ENCODE measurements around the gene APOB.

Gene APOB

DNA sequence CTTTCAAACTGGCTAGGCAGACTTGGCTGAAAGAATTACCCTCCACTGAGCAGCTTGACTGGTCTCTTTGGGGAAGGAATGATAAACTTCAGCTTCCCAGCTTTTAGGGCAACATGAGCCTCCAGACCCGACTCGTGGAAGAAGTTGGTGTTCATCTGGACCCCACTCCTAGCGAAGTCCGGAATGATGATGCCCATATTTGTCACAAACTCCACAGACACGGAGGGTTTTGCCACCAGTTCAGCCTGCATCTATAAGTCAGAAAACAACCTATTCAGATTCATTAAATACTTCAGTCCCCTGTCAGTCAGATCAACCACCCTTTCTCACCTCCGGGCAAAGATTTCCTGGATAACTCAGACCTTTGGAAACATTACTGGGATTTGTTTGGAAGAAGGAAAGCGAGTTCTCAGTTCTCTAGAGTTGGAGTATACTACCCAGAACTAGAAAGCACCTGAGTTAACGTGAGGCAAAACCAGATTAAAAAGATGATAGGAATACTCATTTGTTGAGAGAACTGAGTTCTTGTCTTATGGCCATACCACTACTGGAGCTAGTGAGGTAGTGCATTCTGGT, 21.0 kb downstream of the APOB start:
- DNase-seq, result no peak
- H3K27me3 ChIP-seq (ENCODE audit: insufficient read depth, low read depth, severe bottlenecking), result peaks cover 58% of the 10 kb centered on the region
- no peaks in the 10 kb centered on the region for H3K36me3 ChIP-seq
- no peak overlapping the region for H3K4me3 ChIP-seq (ENCODE audit: low read depth, low read length)
- TF ChIP-seq, protein P1, sequence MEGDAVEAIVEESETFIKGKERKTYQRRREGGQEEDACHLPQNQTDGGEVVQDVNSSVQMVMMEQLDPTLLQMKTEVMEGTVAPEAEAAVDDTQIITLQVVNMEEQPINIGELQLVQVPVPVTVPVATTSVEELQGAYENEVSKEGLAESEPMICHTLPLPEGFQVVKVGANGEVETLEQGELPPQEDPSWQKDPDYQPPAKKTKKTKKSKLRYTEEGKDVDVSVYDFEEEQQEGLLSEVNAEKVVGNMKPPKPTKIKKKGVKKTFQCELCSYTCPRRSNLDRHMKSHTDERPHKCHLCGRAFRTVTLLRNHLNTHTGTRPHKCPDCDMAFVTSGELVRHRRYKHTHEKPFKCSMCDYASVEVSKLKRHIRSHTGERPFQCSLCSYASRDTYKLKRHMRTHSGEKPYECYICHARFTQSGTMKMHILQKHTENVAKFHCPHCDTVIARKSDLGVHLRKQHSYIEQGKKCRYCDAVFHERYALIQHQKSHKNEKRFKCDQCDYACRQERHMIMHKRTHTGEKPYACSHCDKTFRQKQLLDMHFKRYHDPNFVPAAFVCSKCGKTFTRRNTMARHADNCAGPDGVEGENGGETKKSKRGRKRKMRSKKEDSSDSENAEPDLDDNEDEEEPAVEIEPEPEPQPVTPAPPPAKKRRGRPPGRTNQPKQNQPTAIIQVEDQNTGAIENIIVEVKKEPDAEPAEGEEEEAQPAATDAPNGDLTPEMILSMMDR (IDR thresholded peaks at IDR 0.05; ENCODE audit: low read depth, low read length), result no peak
- H3K9me3 ChIP-seq (ENCODE audit: severe bottlenecking), result no peaks in the 10 kb centered on the region
- H3K27ac ChIP-seq, result no peak overlapping the region

DNA sequence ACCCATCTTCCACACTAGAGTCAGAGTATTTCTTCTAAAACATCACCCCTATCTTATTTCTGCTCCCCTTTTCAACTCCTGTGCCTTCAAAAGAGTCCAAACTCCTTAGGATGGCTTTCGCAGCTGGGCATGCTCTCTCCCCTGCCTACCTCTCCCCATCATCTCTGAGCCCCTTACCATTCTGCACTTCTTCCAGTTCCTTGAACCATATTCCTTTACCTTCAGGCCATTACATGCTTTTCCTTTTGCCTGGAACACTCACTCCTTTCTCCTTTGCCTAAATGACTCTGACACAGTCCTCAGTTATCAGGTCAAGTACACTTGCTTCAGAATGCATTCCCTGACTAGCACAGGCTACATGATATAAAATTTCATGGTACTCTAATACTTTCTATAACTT, 22.4 kb downstream of the APOB start:
- Histone ChIP-seq H3K27me3 (ENCODE audit: insufficient read depth, low read depth, severe bottlenecking) (peaks cover 51% of the 10 kb centered on the region), H3K9me3 (ENCODE audit: severe bottlenecking) (peaks cover 2% of the 10 kb centered on the region), H3K36me3 (no peaks in the 10 kb centered on the region), H3K27ac (no peak overlapping the region), H3K4me3 (ENCODE audit: low read depth, low read length) (no peak overlapping the region)
- no peak for DNase-seq
- TF ChIP-seq, protein P1 (IDR thresholded peaks at IDR 0.05; ENCODE audit: low read depth, low read length), result no peak

DNA sequence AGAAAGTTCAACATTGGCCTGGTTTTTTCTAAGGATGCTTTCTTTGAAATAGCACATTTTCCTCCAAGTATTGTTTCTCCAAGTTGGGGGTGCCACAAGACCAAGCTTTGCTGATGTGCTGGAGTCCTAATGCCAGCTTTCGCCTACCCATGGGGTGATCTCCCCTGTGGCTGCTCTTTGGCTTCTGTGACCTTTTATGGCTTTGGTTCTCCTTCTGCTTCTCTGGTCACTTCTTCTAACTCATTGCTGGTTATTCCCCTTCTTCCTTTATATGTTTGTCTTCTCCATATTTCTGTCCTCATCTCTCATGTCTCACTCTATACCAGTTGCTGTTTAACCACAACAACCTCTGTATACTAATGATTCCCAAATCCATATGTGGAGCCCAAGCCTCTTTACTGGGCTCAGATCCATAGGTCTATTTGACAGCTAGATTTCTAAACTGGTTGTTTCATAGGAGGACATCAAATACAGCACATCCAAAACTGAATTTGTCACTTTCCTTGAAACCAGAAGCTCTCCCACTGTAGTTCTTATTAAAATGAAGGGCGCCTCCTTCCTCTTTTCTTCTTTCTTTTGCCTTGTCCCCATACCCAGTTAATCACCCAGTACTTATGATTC, 23.1 kb downstream of the APOB start:
- TF ChIP-seq, protein P1 (IDR thresholded peaks at IDR 0.05; ENCODE audit: low read depth, low read length), result no peak
- Histone ChIP-seq H3K27me3 (ENCODE audit: insufficient read depth, low read depth, severe bottlenecking) (peaks cover 49% of the 10 kb centered on the region), H3K27ac (no peak overlapping the region), H3K36me3 (no peaks in the 10 kb centered on the region), H3K4me3 (ENCODE audit: low read depth, low read length) (no peak overlapping the region), H3K9me3 (ENCODE audit: severe bottlenecking) (peaks cover 2% of the 10 kb centered on the region)
- DNase-seq, result no peak

DNA sequence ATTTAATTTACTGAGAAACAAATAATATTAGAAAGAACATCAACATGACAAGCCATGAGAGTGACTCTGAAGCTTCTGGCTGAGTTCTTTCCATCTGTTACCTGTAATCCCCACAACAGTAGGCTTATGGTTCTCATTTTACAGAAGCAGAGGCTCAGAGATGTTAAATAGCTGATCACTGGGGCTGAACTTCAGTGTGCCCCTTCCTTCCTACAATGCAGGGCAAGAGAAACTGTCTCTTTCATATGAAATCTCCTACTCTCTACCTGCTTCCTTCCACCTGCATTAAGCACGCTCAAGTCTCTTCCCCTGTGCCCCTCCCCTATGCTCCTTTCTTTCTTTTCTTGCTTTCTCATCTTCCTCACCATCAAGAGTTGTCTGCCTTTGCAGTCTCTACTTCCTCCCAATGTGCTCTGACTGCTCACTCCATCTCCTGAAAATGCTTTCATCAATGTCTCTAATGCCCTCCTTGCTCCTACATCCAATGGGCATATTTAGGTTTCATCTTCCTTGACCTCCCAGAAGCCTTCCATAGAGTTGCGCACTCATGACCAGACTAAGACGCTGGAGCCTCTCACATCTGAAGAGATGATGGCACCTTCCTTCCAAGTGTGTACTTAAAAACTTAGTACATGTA, 23.7 kb downstream of the APOB start:
- Histone ChIP-seq H3K4me3 (ENCODE audit: low read depth, low read length) (no peak overlapping the region), H3K9me3 (ENCODE audit: severe bottlenecking) (peaks cover 2% of the 10 kb centered on the region), H3K27ac (no peak overlapping the region), H3K36me3 (no peaks in the 10 kb centered on the region), H3K27me3 (ENCODE audit: insufficient read depth, low read depth, severe bottlenecking) (peaks cover 51% of the 10 kb centered on the region)
- DNase-seq, result no peak
- TF ChIP-seq, protein P1 (IDR thresholded peaks at IDR 0.05; ENCODE audit: low read depth, low read length), result no peak

DNA sequence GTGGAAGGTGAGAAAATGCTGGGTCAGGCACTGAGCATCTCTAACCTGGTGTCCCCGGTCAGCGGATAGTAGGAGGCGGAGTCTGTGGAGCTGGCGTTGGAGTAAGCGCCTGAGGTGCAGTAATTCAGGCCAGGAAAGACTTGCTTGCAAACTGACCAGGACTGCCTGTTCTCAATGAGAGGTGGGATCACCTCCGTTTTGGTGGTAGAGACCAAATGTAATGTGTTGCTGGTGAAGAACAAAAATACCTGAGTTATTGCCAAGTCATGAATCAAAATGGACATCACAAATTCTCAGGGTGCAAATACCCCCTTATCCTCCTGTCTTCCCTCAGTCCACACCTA, 24.2 kb downstream of the APOB start:
- no peaks in the 10 kb centered on the region for H3K36me3 ChIP-seq
- H3K4me3 ChIP-seq (ENCODE audit: low read depth, low read length), result no peak overlapping the region
- no peak for DNase-seq
- TF ChIP-seq, protein P1 (IDR thresholded peaks at IDR 0.05; ENCODE audit: low read depth, low read length), result no peak
- H3K27me3 ChIP-seq (ENCODE audit: insufficient read depth, low read depth, severe bottlenecking), result peaks cover 48% of the 10 kb centered on the region
- H3K9me3 ChIP-seq (ENCODE audit: severe bottlenecking), result peaks cover 2% of the 10 kb centered on the region
- no peak overlapping the region for H3K27ac ChIP-seq
